Astrocyte of the spinal cord (primary cell): ENCODE measurements around the gene ANKRD31.
A peak's percentile ranks its signal among the peaks of the same experiment; 100 is the strongest.

Source experiments
- DNase-seq: peaks from one replicate; pipeline ENCODE4 v3.0.0; 2011; ENCODE audit warnings: low read depth, low spot score
- H3K4me3 ChIP-seq: 2 replicates; pipeline ENCODE4 v1.5.1; 2011; ENCODE audit warnings: low read depth, mild to moderate bottlenecking, low read length, moderate library complexity
- CTCF ChIP-seq: IDR thresholded peaks from 2 replicates; pipeline ENCODE4 v1.5.1; 2012; ENCODE audit warnings: low read depth, mild to moderate bottlenecking, low read length, inconsistent platforms
- in situ Hi-C: cut with HindIII; loops from 2 replicates; pipeline ENCODE4 v1.10.0; 2017; ENCODE audit warnings: low sequenced_read_pairs

Gene ANKRD31

GRCh38 chr5:75051217-75051751, 185.4 kb downstream of the ANKRD31 start:
- DNase-seq = no peak
- in situ Hi-C loops = no loop called here

GRCh38 chr5:75050415-75050814, 186.3 kb downstream of the ANKRD31 start:
- peak; percentile 38 for TF ChIP-seq CTCF

More at GRCh38 chr5:75051217-75051751, 185.4 kb downstream of the ANKRD31 start:
- TF ChIP-seq CTCF = no peak
- H3K4me3 ChIP-seq = no peak overlapping the region

GRCh38 chr5:75049456-75050351, 187.0 kb downstream of the ANKRD31 start:
- in situ Hi-C loops = no loop called here

More at GRCh38 chr5:75050415-75050814, 186.3 kb downstream of the ANKRD31 start:
- in situ Hi-C loops = no loop called here
- DNase-seq = no peak
- H3K4me3 ChIP-seq = no peak overlapping the region

GRCh38 chr5:75048457-75048953, 188.2 kb downstream of the ANKRD31 start:
- in situ Hi-C loops = no loop called here
- DNase-seq = peak; percentile 39
- TF ChIP-seq CTCF = no peak
- no peak overlapping the region for H3K4me3 ChIP-seq

More at GRCh38 chr5:75049456-75050351, 187.0 kb downstream of the ANKRD31 start:
- peak; percentile 82 for TF ChIP-seq CTCF
- DNase-seq = peak; percentile 42
- H3K4me3 ChIP-seq = no peak overlapping the region

- in situ Hi-C loops = no loop called here
- H3K4me3 ChIP-seq = no peak overlapping the region
- TF ChIP-seq CTCF = no peak
- no peak for DNase-seq
Observed at GRCh38 chr5:75047356-75047755, 189.3 kb downstream of the ANKRD31 start.

- in situ Hi-C loops = no loop called here
- H3K4me3 ChIP-seq = no peak overlapping the region
- DNase-seq = no peak
- no peak for TF ChIP-seq CTCF
Observed at GRCh38 chr5:75046366-75047142, 190.1 kb downstream of the ANKRD31 start.
